Type B pancreatic cell (in vitro differentiated cells): Measurements from ENCODE around the gene TPPP. TPM values are rescaled to one million over a fixed set of nuclear protein-coding genes. Genes with fewer than 3 reads are reported as not detected.
"Not testable (repeated sequence)": the region's sequence is repeated elsewhere in the genome, so short reads cannot be mapped to it uniquely, and the experiment has no call there.

Experiments used
- DNase-seq: peaks from one replicate; pipeline ENCODE4 v3.0.0; 2021; ENCODE audit warnings: mixed read lengths; ENCODE audit not compliant: unreplicated experiment; ENCODE audit errors: extremely low spot score
- H3K27ac Mint-ChIP-seq: 2 replicates; pipeline ENCODE4 v1.8.0; 2021; ENCODE audit warnings: mild to moderate bottlenecking, mixed read lengths
- H3K27me3 Mint-ChIP-seq: 2 replicates; pipeline ENCODE4 v1.8.0; 2021; ENCODE audit warnings: mixed read lengths
- H3K36me3 Mint-ChIP-seq: 2 replicates; pipeline ENCODE4 v1.8.0; 2021; ENCODE audit warnings: mixed read lengths
- H3K4me1 Mint-ChIP-seq: one replicate; pipeline ENCODE4 v1.8.0; 2021; ENCODE audit warnings: mixed read lengths; ENCODE audit not compliant: unreplicated experiment
- H3K4me3 Mint-ChIP-seq: 2 replicates; pipeline ENCODE4 v1.8.0; 2021; ENCODE audit warnings: mild to moderate bottlenecking, mixed read lengths
- H3K9me3 Mint-ChIP-seq: 2 replicates; pipeline ENCODE4 v1.8.0; 2021; ENCODE audit warnings: mixed read lengths
- total RNA-seq: library from RNA; stranded (reverse); gene quantifications from 2 replicates; pipeline ENCODE4 v1.2.1, GENCODE V29; 2021; ENCODE audit warnings: low replicate concordance
- TF ChIP-seq, protein P1 (sequence below): fragments of 200-600 bp; sonication (generic); conservative IDR thresholded peaks from 2 replicates; pipeline ENCODE4 v1.5.0; 2021; ENCODE audit warnings: antibody characterized with exemption, mild to moderate bottlenecking

The TPPP gene
- total RNA-seq, 1 donor from 2014 or later, result 5.0 TPM

DNA sequence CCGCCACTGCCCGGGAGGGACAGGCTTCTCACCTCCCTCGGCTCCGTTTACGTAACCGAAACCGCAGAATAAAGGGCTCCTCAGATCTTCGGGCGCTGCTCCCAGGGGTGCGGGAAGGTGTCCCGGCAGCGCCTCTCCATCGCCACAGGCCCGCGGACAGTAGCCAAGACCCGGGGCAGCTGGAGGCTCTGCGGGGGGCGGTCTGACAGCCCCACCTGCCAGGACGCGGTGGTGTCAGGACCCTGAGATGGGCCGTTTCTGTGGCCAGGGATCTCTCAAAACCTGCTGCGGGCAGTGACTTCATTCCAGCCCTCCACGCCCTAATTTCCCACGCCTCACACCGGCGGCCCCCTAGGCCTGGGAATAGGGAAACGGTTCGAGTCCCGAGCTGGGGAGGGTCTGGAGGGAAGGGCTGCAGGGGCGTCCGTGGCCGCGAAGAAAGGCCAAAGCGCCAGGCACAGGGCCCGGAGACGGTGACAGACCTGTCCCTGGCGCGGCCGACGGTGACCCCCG, 567 bp downstream of the TPPP start:
- not testable (repeated sequence) for H3K4me1 Mint-ChIP-seq, H3K27ac Mint-ChIP-seq, H3K4me3 Mint-ChIP-seq, H3K36me3 Mint-ChIP-seq, H3K27me3 Mint-ChIP-seq, DNase-seq, H3K9me3 Mint-ChIP-seq

DNA sequence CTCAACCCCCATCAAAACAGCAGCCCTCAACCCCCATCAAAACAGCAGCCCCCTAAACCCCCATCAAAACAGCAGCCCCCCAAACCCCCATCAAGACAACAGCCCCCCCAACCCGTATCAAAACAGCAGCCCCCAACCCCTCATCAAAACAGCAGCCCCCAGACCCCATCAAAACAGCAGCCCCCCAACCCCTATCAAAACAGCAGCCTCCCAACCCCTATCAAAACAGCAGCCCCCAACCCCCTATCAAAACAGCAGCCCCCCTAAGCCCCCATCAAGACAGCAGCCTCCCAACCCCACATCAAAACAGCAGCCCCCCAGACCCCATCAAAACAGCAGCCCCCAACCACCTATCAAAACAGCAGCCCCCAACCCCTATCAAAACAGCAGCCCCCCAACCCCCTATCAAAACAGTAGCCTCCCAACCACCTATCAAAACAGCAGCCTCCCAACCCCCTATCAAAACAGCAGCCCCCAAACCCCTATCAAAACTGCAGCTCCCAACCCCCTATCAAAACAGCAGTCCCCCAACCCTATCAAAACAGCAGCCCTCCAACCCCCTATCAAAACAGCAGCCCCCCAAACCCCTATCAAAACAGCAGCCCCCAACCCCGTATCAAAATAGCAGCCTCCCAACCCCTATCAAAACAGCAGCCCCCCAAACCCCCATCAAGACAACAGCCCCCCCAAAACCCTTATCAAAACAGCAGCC, 1.2 kb downstream of the TPPP start:
- H3K4me1 Mint-ChIP-seq, result no peaks in the 10 kb centered on the region
- DNase-seq, result no peak
- no peaks in the 10 kb centered on the region for H3K36me3 Mint-ChIP-seq
- no peak overlapping the region for H3K27ac Mint-ChIP-seq
- TF ChIP-seq, protein P1, sequence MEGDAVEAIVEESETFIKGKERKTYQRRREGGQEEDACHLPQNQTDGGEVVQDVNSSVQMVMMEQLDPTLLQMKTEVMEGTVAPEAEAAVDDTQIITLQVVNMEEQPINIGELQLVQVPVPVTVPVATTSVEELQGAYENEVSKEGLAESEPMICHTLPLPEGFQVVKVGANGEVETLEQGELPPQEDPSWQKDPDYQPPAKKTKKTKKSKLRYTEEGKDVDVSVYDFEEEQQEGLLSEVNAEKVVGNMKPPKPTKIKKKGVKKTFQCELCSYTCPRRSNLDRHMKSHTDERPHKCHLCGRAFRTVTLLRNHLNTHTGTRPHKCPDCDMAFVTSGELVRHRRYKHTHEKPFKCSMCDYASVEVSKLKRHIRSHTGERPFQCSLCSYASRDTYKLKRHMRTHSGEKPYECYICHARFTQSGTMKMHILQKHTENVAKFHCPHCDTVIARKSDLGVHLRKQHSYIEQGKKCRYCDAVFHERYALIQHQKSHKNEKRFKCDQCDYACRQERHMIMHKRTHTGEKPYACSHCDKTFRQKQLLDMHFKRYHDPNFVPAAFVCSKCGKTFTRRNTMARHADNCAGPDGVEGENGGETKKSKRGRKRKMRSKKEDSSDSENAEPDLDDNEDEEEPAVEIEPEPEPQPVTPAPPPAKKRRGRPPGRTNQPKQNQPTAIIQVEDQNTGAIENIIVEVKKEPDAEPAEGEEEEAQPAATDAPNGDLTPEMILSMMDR, result no peak
- H3K9me3 Mint-ChIP-seq, result no peaks in the 10 kb centered on the region
- H3K27me3 Mint-ChIP-seq, result peaks cover 2% of the 10 kb centered on the region
- no peak overlapping the region for H3K4me3 Mint-ChIP-seq

DNA sequence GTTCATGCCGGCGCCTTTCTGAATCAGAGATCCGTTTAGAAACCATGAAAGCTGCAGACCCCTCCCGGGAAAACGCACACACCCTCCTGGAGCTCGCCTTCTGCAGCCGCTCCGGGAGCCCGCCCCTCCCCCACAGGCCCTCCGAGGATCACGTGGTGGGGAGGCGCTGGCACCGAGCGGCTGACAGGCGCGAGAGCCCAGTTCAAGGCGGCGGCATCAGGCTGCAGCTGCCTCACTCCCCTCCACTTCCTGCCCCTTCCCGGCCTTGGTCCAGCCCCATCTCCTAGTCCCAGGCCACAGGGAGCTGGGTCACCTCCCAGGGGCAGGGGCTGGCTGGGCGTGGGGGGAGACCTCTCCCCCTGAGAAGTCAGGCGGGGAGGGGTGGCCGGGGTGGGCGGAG, 2.1 kb downstream of the TPPP start:
- DNase-seq, H3K4me3 Mint-ChIP-seq, H3K27me3 Mint-ChIP-seq, H3K9me3 Mint-ChIP-seq, H3K27ac Mint-ChIP-seq, H3K4me1 Mint-ChIP-seq, H3K36me3 Mint-ChIP-seq: not testable (repeated sequence)

DNA sequence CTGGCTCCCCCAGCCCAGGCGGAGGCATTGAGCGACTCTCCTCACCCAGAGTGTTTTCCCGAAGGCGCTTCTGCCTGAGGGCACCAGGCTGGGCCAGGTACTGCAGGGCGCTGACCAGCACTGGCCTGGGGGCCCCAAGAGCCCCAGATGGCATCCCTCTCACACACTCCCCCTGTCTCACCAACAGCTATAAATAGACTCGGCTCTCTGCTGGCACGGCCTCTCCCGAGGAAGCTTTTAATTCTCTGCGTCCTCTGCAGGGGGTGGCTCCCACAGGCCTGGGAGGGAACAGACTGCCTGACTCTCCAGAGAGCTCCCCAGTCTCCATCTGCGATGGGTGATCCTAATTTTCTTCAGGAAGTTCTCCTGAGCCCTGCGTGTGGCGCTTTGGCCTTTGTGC, 2.9 kb downstream of the TPPP start:
- not testable (repeated sequence) for H3K4me1 Mint-ChIP-seq, DNase-seq, H3K27me3 Mint-ChIP-seq, H3K36me3 Mint-ChIP-seq, H3K27ac Mint-ChIP-seq, H3K9me3 Mint-ChIP-seq, H3K4me3 Mint-ChIP-seq

DNA sequence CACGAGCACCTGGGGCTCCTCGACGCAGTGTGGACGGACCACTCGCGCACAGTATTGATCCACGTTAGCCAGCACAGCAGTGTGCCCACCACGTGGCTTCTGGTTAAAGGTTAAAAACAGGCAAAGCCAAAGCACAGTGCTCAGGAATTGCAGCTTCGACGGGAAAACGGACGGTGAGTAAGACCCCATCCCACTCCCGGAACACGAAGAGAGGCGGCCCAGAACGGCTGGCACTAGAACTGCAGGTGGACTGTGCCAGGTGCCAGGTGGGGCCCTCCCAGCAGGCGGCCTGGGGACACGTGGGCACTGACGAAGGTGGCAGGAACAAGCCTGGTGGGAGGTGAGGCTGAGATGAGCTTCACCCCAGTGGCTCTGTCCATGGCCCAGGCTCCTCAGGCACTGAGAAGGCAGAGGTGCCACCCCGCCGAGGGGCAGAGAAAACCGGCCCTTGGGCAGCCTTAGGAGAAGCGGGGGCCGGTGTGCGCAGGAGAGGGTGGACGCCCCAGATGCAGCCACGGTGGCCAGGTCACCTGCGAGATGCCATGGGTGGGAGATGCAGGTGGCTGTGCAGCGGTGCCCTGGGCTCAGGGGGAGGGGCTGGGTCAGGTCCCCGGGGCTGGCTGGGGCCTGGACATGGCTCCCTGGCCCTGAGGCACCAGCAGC, 4.7 kb downstream of the TPPP start:
- H3K9me3 Mint-ChIP-seq, H3K4me3 Mint-ChIP-seq, H3K36me3 Mint-ChIP-seq, H3K4me1 Mint-ChIP-seq, H3K27me3 Mint-ChIP-seq, H3K27ac Mint-ChIP-seq: not testable (repeated sequence)
- DNase-seq, result peak; percentile 64

DNA sequence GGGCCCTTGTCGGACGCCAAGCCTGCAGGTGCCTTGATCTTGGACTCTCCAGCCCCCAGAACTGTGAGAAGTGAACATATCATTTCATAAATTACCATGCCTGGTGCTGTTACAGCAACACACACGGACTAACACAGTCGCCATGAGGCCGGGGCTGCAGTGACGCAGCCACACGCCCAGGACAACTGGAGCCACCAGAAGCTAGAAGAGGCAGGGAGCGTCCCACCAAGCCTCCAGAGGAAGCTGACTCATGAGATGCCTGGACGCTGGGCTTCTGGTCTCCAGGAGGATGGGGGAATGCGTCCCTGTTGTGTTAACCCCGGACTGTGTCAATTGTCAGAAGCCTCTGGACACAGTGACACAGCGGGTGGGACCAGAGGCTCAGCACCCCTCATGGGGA, 6.2 kb downstream of the TPPP start:
- not testable (repeated sequence) for H3K9me3 Mint-ChIP-seq, H3K27ac Mint-ChIP-seq, H3K4me3 Mint-ChIP-seq, H3K36me3 Mint-ChIP-seq, H3K4me1 Mint-ChIP-seq, H3K27me3 Mint-ChIP-seq
- DNase-seq, result peak; percentile 61

DNA sequence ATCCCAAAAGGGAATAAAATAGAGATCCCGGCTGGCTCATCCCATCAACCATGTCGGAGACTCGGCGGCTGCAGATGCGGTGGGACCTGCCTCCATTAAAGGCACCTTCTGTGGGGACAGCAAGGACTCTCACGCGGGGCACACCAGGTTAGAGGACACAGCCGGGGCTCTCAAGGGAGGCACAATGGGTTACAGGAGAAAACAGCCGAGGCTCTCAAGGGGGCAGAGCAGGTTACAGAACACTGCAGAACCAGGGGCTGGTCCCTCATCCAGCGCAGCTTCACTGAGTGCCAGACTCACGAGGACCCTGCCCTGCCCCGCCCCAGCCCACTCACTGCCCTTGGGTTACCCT, 7.0 kb downstream of the TPPP start:
- H3K27me3 Mint-ChIP-seq, H3K27ac Mint-ChIP-seq, H3K36me3 Mint-ChIP-seq, H3K9me3 Mint-ChIP-seq, H3K4me1 Mint-ChIP-seq, H3K4me3 Mint-ChIP-seq: not testable (repeated sequence)
- DNase-seq, result peak; percentile 64

DNA sequence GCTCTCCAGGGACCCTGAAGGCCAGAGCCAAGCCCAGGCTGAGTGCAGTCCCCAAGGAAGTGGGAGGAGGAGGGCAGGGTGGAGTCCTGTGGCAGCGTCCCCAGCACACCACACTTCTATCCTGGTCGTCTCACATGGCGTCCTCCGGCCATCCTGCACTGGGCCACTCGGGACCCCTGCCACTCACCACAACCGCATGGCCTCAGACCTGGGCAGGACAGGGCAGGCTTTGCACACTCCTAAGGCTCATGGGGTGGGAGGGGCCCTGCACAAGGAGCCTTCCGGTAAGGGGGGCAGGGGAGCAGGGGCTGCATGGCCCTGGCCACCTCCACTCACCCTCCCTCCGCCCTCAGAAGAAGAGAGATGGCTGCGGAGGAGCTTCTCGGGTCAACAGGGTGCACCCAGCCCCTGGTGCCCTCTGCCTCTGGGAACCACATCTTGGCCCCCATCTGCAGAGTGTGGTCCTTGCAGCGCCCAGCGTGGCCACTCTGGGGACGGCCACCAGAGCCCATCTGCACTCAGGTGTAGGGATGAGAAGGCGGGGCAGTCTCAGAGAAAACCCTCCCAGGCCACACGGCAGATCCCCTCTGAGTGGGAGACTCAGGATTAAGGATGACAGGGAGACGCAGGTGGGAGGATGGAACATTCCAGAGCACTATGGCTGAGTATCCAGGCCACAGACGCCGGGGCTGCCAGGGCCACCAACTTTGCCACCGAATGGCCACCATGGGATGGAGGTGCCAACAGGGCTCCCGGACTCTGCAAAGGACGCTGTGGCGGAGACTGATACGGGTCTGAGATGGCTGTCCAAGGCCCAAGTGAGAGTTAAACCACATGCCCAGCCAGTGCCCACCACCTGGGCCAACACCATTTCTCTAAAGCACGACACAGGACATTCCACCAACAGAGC, 7.6 kb downstream of the TPPP start:
- Mint-ChIP-seq H3K4me3 (no peak overlapping the region), H3K4me1 (no peaks in the 10 kb centered on the region), H3K27me3 (no peaks in the 10 kb centered on the region), H3K9me3 (no peaks in the 10 kb centered on the region), H3K27ac (no peak overlapping the region), H3K36me3 (no peaks in the 10 kb centered on the region)
- TF ChIP-seq, protein P1, result no peak
- peak; percentile 64 for DNase-seq
